ENCODE data around the gene TFAP2E.

DNA sequence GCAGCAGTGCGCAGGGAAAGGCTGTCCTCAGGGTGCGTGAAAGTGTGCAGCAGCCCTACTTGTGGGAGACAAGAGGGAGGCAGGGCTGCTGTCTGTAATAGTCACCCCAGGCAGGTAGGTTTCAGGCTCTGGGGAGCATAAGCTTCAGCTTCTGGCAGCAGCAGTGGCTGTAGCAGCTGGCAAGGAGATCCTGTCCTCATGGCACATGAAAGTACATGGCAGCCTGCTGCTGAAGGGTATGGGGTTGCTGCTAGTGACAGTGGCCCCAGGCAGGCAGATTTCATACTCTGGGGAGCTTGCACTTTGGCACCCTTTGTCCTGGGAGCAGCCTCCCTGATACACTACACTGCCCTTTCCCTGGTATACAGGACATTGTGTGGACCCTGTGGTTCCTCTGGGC lies 42.2 kb upstream of the TFAP2E start:
- TF ChIP-seq POLR2AphosphoS5 (IDR thresholded peaks at IDR 0.05; ENCODE audit: low read depth, low read length) (no peak), TAF1 (IDR thresholded peaks at IDR 0.05; ENCODE audit: borderline replicate concordance, insufficient read depth, low read length) (no peak), SIN3A (IDR thresholded peaks at IDR 0.05; ENCODE audit: borderline replicate concordance, insufficient read depth, low read length) (no peak)
- TF ChIP-seq, protein P1, sequence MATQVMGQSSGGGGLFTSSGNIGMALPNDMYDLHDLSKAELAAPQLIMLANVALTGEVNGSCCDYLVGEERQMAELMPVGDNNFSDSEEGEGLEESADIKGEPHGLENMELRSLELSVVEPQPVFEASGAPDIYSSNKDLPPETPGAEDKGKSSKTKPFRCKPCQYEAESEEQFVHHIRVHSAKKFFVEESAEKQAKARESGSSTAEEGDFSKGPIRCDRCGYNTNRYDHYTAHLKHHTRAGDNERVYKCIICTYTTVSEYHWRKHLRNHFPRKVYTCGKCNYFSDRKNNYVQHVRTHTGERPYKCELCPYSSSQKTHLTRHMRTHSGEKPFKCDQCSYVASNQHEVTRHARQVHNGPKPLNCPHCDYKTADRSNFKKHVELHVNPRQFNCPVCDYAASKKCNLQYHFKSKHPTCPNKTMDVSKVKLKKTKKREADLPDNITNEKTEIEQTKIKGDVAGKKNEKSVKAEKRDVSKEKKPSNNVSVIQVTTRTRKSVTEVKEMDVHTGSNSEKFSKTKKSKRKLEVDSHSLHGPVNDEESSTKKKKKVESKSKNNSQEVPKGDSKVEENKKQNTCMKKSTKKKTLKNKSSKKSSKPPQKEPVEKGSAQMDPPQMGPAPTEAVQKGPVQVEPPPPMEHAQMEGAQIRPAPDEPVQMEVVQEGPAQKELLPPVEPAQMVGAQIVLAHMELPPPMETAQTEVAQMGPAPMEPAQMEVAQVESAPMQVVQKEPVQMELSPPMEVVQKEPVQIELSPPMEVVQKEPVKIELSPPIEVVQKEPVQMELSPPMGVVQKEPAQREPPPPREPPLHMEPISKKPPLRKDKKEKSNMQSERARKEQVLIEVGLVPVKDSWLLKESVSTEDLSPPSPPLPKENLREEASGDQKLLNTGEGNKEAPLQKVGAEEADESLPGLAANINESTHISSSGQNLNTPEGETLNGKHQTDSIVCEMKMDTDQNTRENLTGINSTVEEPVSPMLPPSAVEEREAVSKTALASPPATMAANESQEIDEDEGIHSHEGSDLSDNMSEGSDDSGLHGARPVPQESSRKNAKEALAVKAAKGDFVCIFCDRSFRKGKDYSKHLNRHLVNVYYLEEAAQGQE (IDR thresholded peaks at IDR 0.05; ENCODE audit: insufficient read depth in 1 of 2, low read depth in 2 of 2, low read length in 2 of 2): no peak

All from PFSK-1 (cell line).